SIG-M5 treated with dmso at 0.1 percent for 504 hours (cell line): ENCODE results near the gene STAB2.

Experiments used
- DNase-seq: peaks from one replicate; lab custom pipeline; 2025; ENCODE audit not compliant: unreplicated experiment; lab: John Stamatoyannopoulos, UW

The STAB2 gene

GRCh38 chr12:103586132-103586531, 941 bp upstream of the STAB2 start:
- no peak for DNase-seq

GRCh38 chr12:103588680-103589079, 1.6 kb downstream of the STAB2 start:
- no peak for DNase-seq

- DNase-seq: no peak
These were observed 2.4 kb downstream of the STAB2 start for GRCh38 chr12:103589517-103589916.

GRCh38 chr12:103590271-103590670, 3.2 kb downstream of the STAB2 start:
- no peak for DNase-seq

GRCh38 chr12:103596981-103597380, 9.9 kb downstream of the STAB2 start:
- no peak for DNase-seq

- DNase-seq: no peak
These were observed 12.2 kb downstream of the STAB2 start for GRCh38 chr12:103599274-103599673.

- no peak for DNase-seq
These were observed 14.1 kb downstream of the STAB2 start for GRCh38 chr12:103600967-103601728.

GRCh38 chr12:103620395-103620794, 33.3 kb downstream of the STAB2 start:
- DNase-seq: no peak

- no peak for DNase-seq
These were observed 36.6 kb downstream of the STAB2 start for GRCh38 chr12:103623716-103624115.

GRCh38 chr12:103626498-103626897, 39.4 kb downstream of the STAB2 start:
- peak; percentile 39 for DNase-seq

GRCh38 chr12:103627189-103627855, 40.2 kb downstream of the STAB2 start:
- DNase-seq: no peak

- DNase-seq: peak; percentile 62
These were observed 45.6 kb downstream of the STAB2 start for GRCh38 chr12:103632554-103633216.

- DNase-seq: no peak
These were observed 47.7 kb downstream of the STAB2 start for GRCh38 chr12:103634732-103635131.

GRCh38 chr12:103635419-103635818, 48.3 kb downstream of the STAB2 start:
- no peak for DNase-seq

- no peak for DNase-seq
These were observed 49.9 kb downstream of the STAB2 start for GRCh38 chr12:103637021-103637420.

GRCh38 chr12:103637429-103637828, 50.4 kb downstream of the STAB2 start:
- no peak for DNase-seq

- no peak for DNase-seq
These were observed 52.9 kb downstream of the STAB2 start for GRCh38 chr12:103639983-103640382.

- no peak for DNase-seq
These were observed 53.3 kb downstream of the STAB2 start for GRCh38 chr12:103640410-103640809.

GRCh38 chr12:103640831-103641230, 53.8 kb downstream of the STAB2 start:
- no peak for DNase-seq

- DNase-seq: no peak
These were observed 55.3 kb downstream of the STAB2 start for GRCh38 chr12:103642240-103642864.

- no peak for DNase-seq
These were observed 58.1 kb downstream of the STAB2 start for GRCh38 chr12:103645202-103645601.

GRCh38 chr12:103647267-103647666, 60.2 kb downstream of the STAB2 start:
- DNase-seq: no peak
